ENCODE measurements around the gene MFSD6L.

Gene MFSD6L

GRCh38 chr17:8799570-8800212 lies 526 bp upstream of the MFSD6L start:
- in situ Hi-C loops (cut with HindIII; ENCODE audit: low pct_ligation_motif_present, low pct_unique_long_range_greater_than_20kb, low sequenced_read_pairs) = no loop called here
- no peak for DNase-seq

GRCh38 chr17:8798176-8798845 lies 854 bp downstream of the MFSD6L start:
- no peak for DNase-seq
- in situ Hi-C loops (cut with HindIII; ENCODE audit: low pct_ligation_motif_present, low pct_unique_long_range_greater_than_20kb, low sequenced_read_pairs) = no loop called here

- in situ Hi-C loops (cut with HindIII; ENCODE audit: low pct_ligation_motif_present, low pct_unique_long_range_greater_than_20kb, low sequenced_read_pairs) = no loop called here
- no peak for DNase-seq
These were observed 1.5 kb downstream of the MFSD6L start for GRCh38 chr17:8797621-8798175.

DNA sequence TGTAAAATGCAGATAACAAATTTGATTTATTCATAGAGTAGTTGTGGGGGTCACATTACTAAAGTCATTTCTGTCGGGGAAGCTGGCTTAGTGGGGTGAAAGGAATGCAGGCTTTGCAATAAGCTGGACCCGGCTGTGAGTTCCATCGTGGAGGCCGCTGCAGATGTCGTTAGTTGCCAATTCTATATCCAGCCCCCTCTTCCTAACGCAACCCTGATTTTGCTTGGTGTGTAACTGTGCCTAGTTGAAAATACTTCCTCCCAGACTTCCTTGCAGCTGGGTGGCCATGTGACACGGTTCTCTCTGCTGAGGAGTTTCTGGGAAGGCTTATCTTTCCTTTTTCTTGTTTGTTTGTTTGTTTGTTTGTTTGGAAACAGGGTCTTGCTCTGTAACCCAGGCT lies 4.5 kb downstream of the MFSD6L start:
- in situ Hi-C loops (cut with HindIII; ENCODE audit: low pct_ligation_motif_present, low pct_unique_long_range_greater_than_20kb, low sequenced_read_pairs) = no loop called here

GRCh38 chr17:8793649-8794048 lies 5.5 kb downstream of the MFSD6L start:
- DNase-seq = no peak
- in situ Hi-C loops (cut with HindIII; ENCODE audit: low pct_ligation_motif_present, low pct_unique_long_range_greater_than_20kb, low sequenced_read_pairs) = no loop called here

More for the DNA sequence above, 4.5 kb downstream of the MFSD6L start:
- DNase-seq = no peak

GRCh38 chr17:8792646-8793045 lies 6.5 kb downstream of the MFSD6L start:
- in situ Hi-C loops (cut with HindIII; ENCODE audit: low pct_ligation_motif_present, low pct_unique_long_range_greater_than_20kb, low sequenced_read_pairs) = no loop called here
- no peak for DNase-seq

DNA sequence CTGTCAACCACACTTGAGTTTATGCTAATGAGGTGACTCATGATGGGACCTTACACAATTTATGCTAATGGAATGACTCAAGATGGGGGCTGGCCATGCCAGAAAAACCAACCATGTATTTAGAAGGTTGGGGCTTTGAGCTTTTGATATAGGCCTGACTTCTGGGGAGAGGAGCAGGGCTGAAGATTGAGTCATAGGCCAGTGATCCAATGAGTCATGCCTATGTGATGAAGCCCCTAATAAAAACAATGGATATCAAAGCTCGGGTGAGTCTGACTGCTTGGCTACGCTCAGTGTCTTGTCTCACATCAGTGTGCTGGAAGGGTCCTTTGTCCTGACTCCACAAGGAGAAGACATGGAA lies 7.3 kb downstream of the MFSD6L start:
- no peak for DNase-seq
- in situ Hi-C loops (cut with HindIII; ENCODE audit: low pct_ligation_motif_present, low pct_unique_long_range_greater_than_20kb, low sequenced_read_pairs) = no loop called here

DNA sequence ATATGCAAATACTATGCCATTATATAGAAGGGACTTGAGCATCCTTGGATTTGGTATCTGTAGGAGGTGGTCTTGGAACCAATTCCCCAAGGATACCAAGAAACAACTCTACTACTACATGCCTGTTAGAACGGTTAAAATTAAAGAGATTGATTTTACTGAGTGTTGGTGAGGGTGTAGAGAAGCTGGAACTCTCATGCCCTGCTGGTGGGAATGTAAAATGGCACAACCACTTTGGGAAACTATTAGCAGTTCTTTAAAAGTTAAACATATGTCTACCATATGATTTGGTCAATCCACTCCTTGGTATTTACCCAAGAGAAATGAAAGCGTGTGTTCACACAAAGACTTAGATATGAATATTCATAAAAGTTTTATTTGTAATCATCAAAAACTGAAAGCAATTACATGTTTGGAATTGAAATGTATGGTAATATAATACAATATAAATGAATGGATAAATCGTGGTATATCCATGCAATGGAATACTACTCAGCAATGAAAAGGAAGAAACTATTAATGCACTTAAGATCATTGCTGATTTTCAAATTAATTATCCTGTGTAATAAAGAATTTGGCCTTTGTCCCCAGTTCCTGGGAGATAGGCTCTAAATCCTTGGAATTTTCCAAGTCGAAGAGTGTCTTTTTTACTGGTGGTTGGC lies 7.8 kb downstream of the MFSD6L start:
- no peak for DNase-seq
- in situ Hi-C loops (cut with HindIII; ENCODE audit: low pct_ligation_motif_present, low pct_unique_long_range_greater_than_20kb, low sequenced_read_pairs) = no loop called here

DNA sequence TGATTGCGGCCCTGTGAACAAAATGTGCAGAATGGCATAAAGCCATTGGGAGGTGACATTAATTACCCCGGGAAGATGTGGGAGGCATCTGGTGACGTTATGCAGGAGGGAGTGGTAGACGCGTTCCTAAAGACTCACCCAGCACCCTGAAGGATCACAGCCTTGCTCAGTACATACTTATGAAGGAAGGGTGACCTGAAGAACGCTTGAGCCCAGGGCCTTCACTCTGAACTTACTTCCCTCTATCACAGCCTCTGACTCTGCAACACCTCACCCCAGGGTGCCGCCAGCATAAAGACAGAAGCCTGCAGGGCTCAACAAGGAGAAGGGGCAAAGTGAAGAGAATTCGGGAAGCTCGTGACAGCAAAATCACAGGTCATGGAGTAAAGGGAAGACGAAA lies 9.4 kb downstream of the MFSD6L start:
- in situ Hi-C loops (cut with HindIII; ENCODE audit: low pct_ligation_motif_present, low pct_unique_long_range_greater_than_20kb, low sequenced_read_pairs) = no loop called here
- DNase-seq = no peak

DNA sequence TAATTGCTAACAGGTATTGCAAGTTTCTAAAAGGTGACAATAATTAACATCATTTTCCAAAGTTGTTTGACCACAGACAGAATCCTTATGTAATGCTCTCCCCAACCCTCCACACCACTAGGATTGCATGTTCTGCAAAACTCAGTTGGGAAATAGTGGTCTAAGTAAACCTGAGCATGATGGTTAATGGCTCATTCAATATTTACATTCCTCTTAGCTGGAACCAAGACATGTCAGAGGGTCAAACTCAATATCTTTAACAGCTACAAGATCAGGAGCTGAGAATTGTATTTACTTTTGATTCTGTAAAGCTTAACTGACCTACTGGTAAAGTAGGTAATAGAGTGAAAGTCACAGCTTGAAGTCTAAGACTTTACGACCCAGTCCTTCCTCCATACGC lies 10.2 kb downstream of the MFSD6L start:
- no peak for DNase-seq
- in situ Hi-C loops (cut with HindIII; ENCODE audit: low pct_ligation_motif_present, low pct_unique_long_range_greater_than_20kb, low sequenced_read_pairs) = no loop called here

- peak; percentile 65 for DNase-seq
- in situ Hi-C loops (cut with HindIII; ENCODE audit: low pct_ligation_motif_present, low pct_unique_long_range_greater_than_20kb, low sequenced_read_pairs) = no loop called here
These were observed 13.4 kb downstream of the MFSD6L start for GRCh38 chr17:8785547-8786413.

DNA sequence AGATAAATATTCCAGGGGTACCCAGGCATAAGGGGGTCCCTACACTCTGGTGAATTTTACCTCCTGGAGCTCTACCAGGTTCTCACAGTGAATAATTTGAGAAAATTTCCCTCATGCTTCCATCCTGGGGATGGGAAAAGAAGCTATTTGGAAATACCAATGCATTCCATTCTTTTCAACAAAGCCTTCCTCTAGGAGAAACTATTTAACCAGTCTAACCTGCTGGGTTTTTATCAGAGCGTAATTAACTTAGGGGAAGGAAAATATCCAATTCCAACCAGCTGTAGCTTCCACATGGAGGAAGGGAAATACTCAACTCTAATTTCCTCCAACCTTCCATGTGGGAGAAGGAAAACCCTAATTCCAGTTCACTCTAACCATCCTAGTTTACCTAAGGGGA lies 17.0 kb downstream of the MFSD6L start:
- in situ Hi-C loops (cut with HindIII; ENCODE audit: low pct_ligation_motif_present, low pct_unique_long_range_greater_than_20kb, low sequenced_read_pairs) = no loop called here
- DNase-seq = no peak

DNA sequence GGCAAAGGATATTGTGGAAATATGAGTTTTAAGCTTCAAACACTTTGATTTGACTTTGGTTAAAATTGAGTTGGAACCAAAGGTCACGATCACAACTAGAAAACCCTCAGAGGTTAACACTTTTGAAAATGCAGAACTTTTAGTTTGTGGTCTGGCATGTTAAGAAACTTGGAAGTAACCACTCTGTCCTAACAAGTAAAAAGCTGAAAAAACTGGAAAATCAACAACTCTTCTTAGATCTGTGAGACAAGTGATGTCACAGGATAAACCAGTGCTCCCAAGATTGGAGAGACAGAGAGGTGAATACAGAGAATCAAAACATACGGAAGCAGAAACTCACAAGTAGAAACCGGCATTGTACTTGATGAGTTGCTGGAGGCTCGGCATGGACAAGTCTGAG lies 17.4 kb downstream of the MFSD6L start:
- in situ Hi-C loops (cut with HindIII; ENCODE audit: low pct_ligation_motif_present, low pct_unique_long_range_greater_than_20kb, low sequenced_read_pairs) = no loop called here

GRCh38 chr17:8776881-8777280 lies 22.3 kb downstream of the MFSD6L start:
- no peak for DNase-seq
- in situ Hi-C loops (cut with HindIII; ENCODE audit: low pct_ligation_motif_present, low pct_unique_long_range_greater_than_20kb, low sequenced_read_pairs) = no loop called here

More for the DNA sequence above, 17.4 kb downstream of the MFSD6L start:
- DNase-seq = no peak

DNA sequence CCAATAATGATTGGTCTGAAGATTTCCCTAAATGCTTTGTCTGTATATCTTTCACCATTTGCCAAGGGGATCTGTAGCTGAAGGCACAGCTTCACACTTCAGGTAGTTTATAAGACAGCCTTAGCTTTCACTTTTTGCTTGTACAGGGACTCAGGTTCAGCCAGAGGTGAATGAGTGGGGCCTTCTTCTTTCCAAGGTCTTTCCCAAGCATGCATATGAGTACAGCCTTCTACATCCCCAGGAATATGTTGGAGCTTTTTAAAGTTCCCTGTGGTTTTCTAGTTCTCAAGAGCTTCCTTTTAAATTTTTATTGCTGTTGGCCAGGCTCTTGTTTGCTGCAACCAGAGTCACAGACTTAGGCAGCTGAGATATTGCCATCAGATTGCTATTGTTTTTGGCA lies 22.9 kb downstream of the MFSD6L start:
- no peak for DNase-seq
- in situ Hi-C loops (cut with HindIII; ENCODE audit: low pct_ligation_motif_present, low pct_unique_long_range_greater_than_20kb, low sequenced_read_pairs) = no loop called here

DNA sequence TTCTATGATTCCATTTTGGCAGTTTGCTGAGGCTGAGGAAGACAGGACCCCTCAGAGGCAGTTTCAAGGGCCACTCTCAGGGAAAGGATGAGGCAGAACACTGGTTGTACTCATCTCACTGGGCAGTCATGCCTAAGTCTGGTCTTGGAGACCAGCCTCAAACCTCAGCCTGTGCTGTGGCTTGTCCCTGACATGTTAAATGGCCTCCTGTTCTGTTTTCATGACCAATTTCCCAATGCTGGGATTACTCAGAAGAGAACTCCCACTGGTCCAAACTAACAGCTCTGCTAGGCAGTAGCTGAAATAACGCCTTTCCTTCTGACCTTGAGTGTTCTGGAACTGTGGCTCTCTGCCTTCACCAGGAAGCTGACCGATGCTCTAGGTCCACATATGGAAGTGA lies 32.4 kb downstream of the MFSD6L start:
- in situ Hi-C loops (cut with HindIII; ENCODE audit: low pct_ligation_motif_present, low pct_unique_long_range_greater_than_20kb, low sequenced_read_pairs) = no loop called here

GRCh38 chr17:8762012-8762411 lies 37.2 kb downstream of the MFSD6L start:
- in situ Hi-C loops (cut with HindIII; ENCODE audit: low pct_ligation_motif_present, low pct_unique_long_range_greater_than_20kb, low sequenced_read_pairs) = no loop called here
- DNase-seq = no peak

More for the DNA sequence above, 32.4 kb downstream of the MFSD6L start:
- no peak for DNase-seq

DNA sequence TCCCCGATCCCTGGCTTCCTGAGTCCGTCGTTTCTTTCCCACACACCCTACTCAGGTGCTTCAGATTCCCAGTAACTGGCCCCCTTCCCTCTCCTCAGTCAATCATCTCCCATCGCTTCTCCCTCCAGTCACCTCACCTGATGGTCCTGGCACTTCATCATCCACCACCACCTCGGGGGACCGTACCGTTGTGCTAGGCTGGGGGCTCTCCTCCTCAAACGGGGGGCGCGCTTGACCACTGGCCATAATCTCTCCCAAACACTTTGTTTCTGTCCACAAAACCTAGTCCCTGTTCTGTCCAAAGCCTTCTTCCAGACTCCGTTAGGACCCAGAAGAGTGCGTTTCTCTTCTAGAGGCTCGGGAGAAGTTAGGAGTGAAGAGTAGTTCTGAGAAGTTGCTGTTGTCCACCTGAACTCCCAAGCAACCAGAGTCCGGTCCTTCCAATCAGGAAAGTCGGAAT lies 41.0 kb downstream of the MFSD6L start, which contains the start of gene SPDYE4:
Gene SPDYE4 (minus strand): TSS at position 410 of the 460 bp plus-strand sequence. CDS start 164 bp downstream, at position 246.
- DNase-seq = no peak
- in situ Hi-C loops (cut with HindIII; ENCODE audit: low pct_ligation_motif_present, low pct_unique_long_range_greater_than_20kb, low sequenced_read_pairs) = no loop called here

DNA sequence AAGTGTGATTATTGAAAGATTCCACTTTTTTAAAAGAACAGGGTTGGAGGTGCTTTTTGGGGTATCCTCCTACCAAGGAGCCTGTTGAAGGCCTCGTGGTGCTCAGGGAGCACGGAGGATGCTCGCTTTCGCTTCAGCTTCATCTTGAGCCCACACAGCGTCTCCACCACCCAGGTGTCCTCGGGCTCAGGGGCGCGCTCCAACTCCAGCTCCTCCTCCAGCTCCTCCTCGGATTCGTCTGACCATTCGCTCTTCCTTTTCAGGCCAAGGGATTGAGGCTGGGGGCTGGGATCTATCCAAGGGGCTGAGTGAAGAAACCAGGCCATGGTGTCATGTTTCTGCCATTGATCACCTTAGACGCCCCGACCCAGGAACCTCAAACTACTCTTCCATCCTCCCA lies 42.0 kb downstream of the MFSD6L start:
- in situ Hi-C loops (cut with HindIII; ENCODE audit: low pct_ligation_motif_present, low pct_unique_long_range_greater_than_20kb, low sequenced_read_pairs) = no loop called here
- no peak for DNase-seq
